ENCODE results near the gene TCF7L2. TPM values are rescaled to one million over a fixed set of nuclear protein-coding genes. Genes with fewer than 3 reads are reported as not detected.

The TCF7L2 gene
- polyA plus RNA-seq, 1 donor from 2014 or later: 1.7 TPM

DNA sequence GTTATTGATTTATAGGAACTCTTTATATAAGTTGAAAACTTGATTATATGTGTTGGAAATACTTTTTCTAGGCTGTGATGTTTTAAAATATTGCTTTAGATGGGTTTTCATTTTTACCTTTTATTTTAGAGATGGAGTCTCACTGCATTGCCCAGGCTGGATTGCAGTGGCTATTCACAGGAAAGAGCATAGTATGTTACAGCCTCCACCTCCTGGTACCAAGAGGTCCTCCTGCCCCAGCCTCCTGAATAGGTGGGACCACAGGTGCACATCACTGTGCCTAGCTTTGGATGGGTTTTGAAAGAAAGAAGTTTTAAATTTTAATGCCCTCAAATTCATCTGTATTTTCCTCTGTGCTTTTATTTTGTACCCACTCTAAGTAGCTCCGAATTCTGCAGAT lies 105.4 kb downstream of the TCF7L2 start:
- H3F3A ChIP-seq (ENCODE audit: insufficient read depth, low read length, poor library complexity, severe bottlenecking): peaks cover 8% of the 10 kb centered on the region
- H3K4me3 ChIP-seq (ENCODE audit: low read length): no peak overlapping the region
- no peaks in the 10 kb centered on the region for H3K9me3 ChIP-seq (ENCODE audit: low read length)
- H3K79me2 ChIP-seq (replicated peaks; ENCODE audit: insufficient read depth, low read length): peaks cover 19% of the 10 kb centered on the region
- H2AFZ ChIP-seq (ENCODE audit: low read depth, low read length): no peak overlapping the region
- no peak overlapping the region for H3K4me2 ChIP-seq (ENCODE audit: low read length)
- no peak overlapping the region for H3K27ac ChIP-seq (ENCODE audit: low read length)
- no peak overlapping the region for H3K9ac ChIP-seq (ENCODE audit: low read length)
- H3K27me3 ChIP-seq (ENCODE audit: insufficient read depth, low read depth, low read length): no peaks in the 10 kb centered on the region
- H3K9me2 ChIP-seq (ENCODE audit: insufficient read depth, low read length): no peaks in the 10 kb centered on the region
- TF ChIP-seq RAD21 (conservative IDR thresholded peaks at IDR 0.05) (no peak), EP300 (conservative IDR thresholded peaks at IDR 0.05; ENCODE audit: poor library complexity, severe bottlenecking) (no peak), SMC3 (conservative IDR thresholded peaks at IDR 0.05; ENCODE audit: poor library complexity) (no peak), MXI1 (conservative IDR thresholded peaks at IDR 0.05; ENCODE audit: poor library complexity, severe bottlenecking) (no peak), POLR2AphosphoS5 (IDR thresholded peaks at IDR 0.05) (no peak), TAF1 (IDR thresholded peaks at IDR 0.05; ENCODE audit: low read depth) (no peak), EZH2 (IDR thresholded peaks at IDR 0.05; ENCODE audit: borderline replicate concordance, insufficient read depth, low read length, poor library complexity, severe bottlenecking) (no peak)
- TF ChIP-seq, protein P1, sequence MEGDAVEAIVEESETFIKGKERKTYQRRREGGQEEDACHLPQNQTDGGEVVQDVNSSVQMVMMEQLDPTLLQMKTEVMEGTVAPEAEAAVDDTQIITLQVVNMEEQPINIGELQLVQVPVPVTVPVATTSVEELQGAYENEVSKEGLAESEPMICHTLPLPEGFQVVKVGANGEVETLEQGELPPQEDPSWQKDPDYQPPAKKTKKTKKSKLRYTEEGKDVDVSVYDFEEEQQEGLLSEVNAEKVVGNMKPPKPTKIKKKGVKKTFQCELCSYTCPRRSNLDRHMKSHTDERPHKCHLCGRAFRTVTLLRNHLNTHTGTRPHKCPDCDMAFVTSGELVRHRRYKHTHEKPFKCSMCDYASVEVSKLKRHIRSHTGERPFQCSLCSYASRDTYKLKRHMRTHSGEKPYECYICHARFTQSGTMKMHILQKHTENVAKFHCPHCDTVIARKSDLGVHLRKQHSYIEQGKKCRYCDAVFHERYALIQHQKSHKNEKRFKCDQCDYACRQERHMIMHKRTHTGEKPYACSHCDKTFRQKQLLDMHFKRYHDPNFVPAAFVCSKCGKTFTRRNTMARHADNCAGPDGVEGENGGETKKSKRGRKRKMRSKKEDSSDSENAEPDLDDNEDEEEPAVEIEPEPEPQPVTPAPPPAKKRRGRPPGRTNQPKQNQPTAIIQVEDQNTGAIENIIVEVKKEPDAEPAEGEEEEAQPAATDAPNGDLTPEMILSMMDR (IDR thresholded peaks at IDR 0.05; ENCODE audit: poor library complexity, severe bottlenecking): no peak
- TF ChIP-seq, protein P2, sequence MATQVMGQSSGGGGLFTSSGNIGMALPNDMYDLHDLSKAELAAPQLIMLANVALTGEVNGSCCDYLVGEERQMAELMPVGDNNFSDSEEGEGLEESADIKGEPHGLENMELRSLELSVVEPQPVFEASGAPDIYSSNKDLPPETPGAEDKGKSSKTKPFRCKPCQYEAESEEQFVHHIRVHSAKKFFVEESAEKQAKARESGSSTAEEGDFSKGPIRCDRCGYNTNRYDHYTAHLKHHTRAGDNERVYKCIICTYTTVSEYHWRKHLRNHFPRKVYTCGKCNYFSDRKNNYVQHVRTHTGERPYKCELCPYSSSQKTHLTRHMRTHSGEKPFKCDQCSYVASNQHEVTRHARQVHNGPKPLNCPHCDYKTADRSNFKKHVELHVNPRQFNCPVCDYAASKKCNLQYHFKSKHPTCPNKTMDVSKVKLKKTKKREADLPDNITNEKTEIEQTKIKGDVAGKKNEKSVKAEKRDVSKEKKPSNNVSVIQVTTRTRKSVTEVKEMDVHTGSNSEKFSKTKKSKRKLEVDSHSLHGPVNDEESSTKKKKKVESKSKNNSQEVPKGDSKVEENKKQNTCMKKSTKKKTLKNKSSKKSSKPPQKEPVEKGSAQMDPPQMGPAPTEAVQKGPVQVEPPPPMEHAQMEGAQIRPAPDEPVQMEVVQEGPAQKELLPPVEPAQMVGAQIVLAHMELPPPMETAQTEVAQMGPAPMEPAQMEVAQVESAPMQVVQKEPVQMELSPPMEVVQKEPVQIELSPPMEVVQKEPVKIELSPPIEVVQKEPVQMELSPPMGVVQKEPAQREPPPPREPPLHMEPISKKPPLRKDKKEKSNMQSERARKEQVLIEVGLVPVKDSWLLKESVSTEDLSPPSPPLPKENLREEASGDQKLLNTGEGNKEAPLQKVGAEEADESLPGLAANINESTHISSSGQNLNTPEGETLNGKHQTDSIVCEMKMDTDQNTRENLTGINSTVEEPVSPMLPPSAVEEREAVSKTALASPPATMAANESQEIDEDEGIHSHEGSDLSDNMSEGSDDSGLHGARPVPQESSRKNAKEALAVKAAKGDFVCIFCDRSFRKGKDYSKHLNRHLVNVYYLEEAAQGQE (IDR thresholded peaks at IDR 0.05; ENCODE audit: borderline replicate concordance): no peak
- H3K36me3 ChIP-seq (ENCODE audit: insufficient read depth, low read length): no peaks in the 10 kb centered on the region
- no peaks in the 10 kb centered on the region for H4K20me1 ChIP-seq (ENCODE audit: insufficient read depth)

- Histone ChIP-seq H3F3A (ENCODE audit: insufficient read depth, low read length, poor library complexity, severe bottlenecking) (peaks cover 8% of the 10 kb centered on the region), H3K4me2 (ENCODE audit: low read length) (no peak overlapping the region), H3K36me3 (ENCODE audit: insufficient read depth, low read length) (no peaks in the 10 kb centered on the region), H3K27me3 (ENCODE audit: insufficient read depth, low read depth, low read length) (no peaks in the 10 kb centered on the region), H3K4me3 (ENCODE audit: low read length) (no peak overlapping the region), H3K9ac (ENCODE audit: low read length) (no peak overlapping the region), H3K27ac (ENCODE audit: low read length) (no peak overlapping the region), H4K20me1 (ENCODE audit: insufficient read depth) (no peaks in the 10 kb centered on the region), H3K9me3 (ENCODE audit: low read length) (no peaks in the 10 kb centered on the region), H3K9me2 (ENCODE audit: insufficient read depth, low read length) (no peaks in the 10 kb centered on the region), H3K79me2 (replicated peaks; ENCODE audit: insufficient read depth, low read length) (peaks cover 19% of the 10 kb centered on the region), H2AFZ (ENCODE audit: low read depth, low read length) (no peak overlapping the region)
- TF ChIP-seq EZH2 (IDR thresholded peaks at IDR 0.05; ENCODE audit: borderline replicate concordance, insufficient read depth, low read length, poor library complexity, severe bottlenecking) (no peak), POLR2AphosphoS5 (IDR thresholded peaks at IDR 0.05) (no peak), EP300 (conservative IDR thresholded peaks at IDR 0.05; ENCODE audit: poor library complexity, severe bottlenecking) (no peak), RAD21 (conservative IDR thresholded peaks at IDR 0.05) (no peak), SMC3 (conservative IDR thresholded peaks at IDR 0.05; ENCODE audit: poor library complexity) (no peak), TAF1 (IDR thresholded peaks at IDR 0.05; ENCODE audit: low read depth) (no peak), MXI1 (conservative IDR thresholded peaks at IDR 0.05; ENCODE audit: poor library complexity, severe bottlenecking) (no peak)
- TF ChIP-seq, protein P2 (IDR thresholded peaks at IDR 0.05; ENCODE audit: borderline replicate concordance): no peak
Observed at GRCh38 chr10:113056030-113056429, 106.0 kb downstream of the TCF7L2 start.
